Erythroblast (primary cell): ENCODE measurements around the gene AKAP6.

Experiments used
- GATA1 ChIP-seq: IDR thresholded peaks from 2 replicates; pipeline ENCODE4 v1.6.1; 2011; ENCODE audit warnings: low read depth, mild to moderate bottlenecking, control low read depth, low read length, moderate library complexity
- POLR2A ChIP-seq: IDR thresholded peaks from 2 replicates; pipeline ENCODE4 v1.6.1; 2011; ENCODE audit warnings: mild to moderate bottlenecking, low read length

GRCh38 chr14:32443890-32444661 is 115.0 kb downstream of the AKAP6 start:
- TF ChIP-seq POLR2A (no peak), GATA1 (no peak)
